Measurements from ENCODE around the gene SSC4D. TPM values are rescaled to one million over a fixed set of nuclear protein-coding genes. Genes with fewer than 3 reads are reported as not detected.

The SSC4D gene
- total RNA-seq, 1 experiment from 2014 or later = not detected

DNA sequence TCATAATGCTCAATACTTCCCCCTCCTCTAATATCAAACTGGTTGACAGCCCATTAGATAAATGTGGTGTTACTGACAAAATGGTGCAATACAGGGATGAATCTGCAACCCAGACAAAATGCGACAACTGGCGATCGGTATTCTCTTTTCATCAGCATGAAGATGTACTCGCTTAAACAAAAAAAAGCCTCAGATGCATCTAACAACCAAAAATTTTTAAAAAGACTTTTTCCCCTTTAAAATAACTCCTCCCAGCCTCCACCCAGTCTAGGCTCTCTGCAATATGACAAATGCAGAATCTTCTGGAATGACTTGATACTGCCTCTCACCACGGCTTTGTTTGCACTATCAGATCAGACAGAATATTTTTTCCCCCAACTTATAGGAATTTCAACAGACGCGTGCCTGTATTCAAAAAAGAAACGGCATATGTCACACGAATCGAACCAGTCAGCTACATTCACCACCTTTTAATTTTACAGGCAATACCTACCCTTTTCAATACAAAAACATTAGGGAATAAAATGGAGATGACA lies 52.0 kb downstream of the SSC4D start:
- Histone ChIP-seq H3K9ac (ENCODE audit: low read length) (peak overlapping the region; percentile 86), H3K9me2 (replicated peaks; ENCODE audit: insufficient read depth, low read length) (no peaks in the 10 kb centered on the region), H3K4me3 (ENCODE audit: low read length) (peak overlapping the region; percentile 86), H3K4me2 (ENCODE audit: low read depth, low read length, poor library complexity, severe bottlenecking) (peak overlapping the region; percentile 95), H4K20me1 (ENCODE audit: insufficient read depth, low read depth, low read length) (peaks cover 47% of the 10 kb centered on the region), H3K27me3 (ENCODE audit: low read length) (no peaks in the 10 kb centered on the region), H3K79me2 (ENCODE audit: low read length) (peaks cover 62% of the 10 kb centered on the region), H3K4me1 (ENCODE audit: low read length) (peaks cover 34% of the 10 kb centered on the region), H3K9me3 (ENCODE audit: low read length) (no peaks in the 10 kb centered on the region), H3K36me3 (ENCODE audit: insufficient read depth, low read length) (peaks cover 39% of the 10 kb centered on the region), H3K27ac (ENCODE audit: low read length) (peak overlapping the region; percentile 77), H2AFZ (ENCODE audit: low read length) (no peak overlapping the region)
- DNase-seq = no peak

DNA sequence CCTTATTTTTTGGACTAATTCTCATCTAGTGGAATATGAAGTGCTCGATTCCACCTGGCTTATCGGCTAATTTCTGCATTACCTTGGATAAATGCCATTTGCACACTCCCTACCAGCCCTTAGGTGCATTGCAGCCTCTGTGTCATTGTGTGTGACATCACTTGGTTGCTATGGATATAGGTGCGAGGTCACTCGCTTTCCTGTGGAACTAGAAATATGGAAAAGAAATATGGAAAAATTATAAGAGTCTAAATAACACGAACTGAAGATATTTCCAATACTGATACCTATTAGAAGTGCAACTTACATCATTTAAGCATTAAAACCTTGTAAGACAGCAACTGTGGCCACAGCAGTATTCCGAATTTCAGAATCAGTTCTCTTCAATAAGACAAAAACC lies 52.7 kb downstream of the SSC4D start:
- H4K20me1 ChIP-seq (ENCODE audit: insufficient read depth, low read depth, low read length) = peaks cover 53% of the 10 kb centered on the region

DNA sequence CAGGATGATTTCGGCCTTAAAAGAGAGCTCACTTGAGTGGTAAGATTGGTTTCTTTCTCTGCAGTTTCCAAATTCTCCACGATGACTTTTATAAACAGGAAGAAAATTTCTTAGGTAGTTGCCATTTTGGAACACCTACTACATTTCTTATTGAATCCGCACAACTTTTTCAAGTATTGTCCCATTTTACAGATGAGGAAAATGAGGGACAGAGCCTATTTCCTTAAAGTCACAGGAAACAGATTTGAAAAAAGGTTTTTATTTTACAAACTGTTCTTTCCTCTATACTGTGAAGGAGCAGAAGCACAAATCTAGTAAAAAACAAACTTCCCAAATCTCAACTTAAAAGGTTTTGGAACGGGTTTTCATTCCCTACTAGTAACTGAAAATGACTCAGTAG lies 53.4 kb downstream of the SSC4D start:
- no peaks in the 10 kb centered on the region for H3K9me3 ChIP-seq (ENCODE audit: low read length)
- peak overlapping the region; percentile 95 for H3K4me2 ChIP-seq (ENCODE audit: low read depth, low read length, poor library complexity, severe bottlenecking)
- H4K20me1 ChIP-seq (ENCODE audit: insufficient read depth, low read depth, low read length) = peaks cover 61% of the 10 kb centered on the region
- H3K27ac ChIP-seq (ENCODE audit: low read length) = no peak overlapping the region
- H3K9me2 ChIP-seq (replicated peaks; ENCODE audit: insufficient read depth, low read length) = no peaks in the 10 kb centered on the region
- DNase-seq = no peak
- H3K36me3 ChIP-seq (ENCODE audit: insufficient read depth, low read length) = peaks cover 41% of the 10 kb centered on the region
- H3K79me2 ChIP-seq (ENCODE audit: low read length) = peaks cover 77% of the 10 kb centered on the region
- no peak overlapping the region for H3K4me3 ChIP-seq (ENCODE audit: low read length)
- H3K27me3 ChIP-seq (ENCODE audit: low read length) = no peaks in the 10 kb centered on the region
- H3K4me1 ChIP-seq (ENCODE audit: low read length) = peaks cover 37% of the 10 kb centered on the region
- H2AFZ ChIP-seq (ENCODE audit: low read length) = no peak overlapping the region
- H3K9ac ChIP-seq (ENCODE audit: low read length) = no peak overlapping the region

More for the DNA sequence above, 52.7 kb downstream of the SSC4D start:
- Histone ChIP-seq H3K27ac (ENCODE audit: low read length) (peak overlapping the region; percentile 77), H3K4me2 (ENCODE audit: low read depth, low read length, poor library complexity, severe bottlenecking) (peak overlapping the region; percentile 95), H3K9me2 (replicated peaks; ENCODE audit: insufficient read depth, low read length) (no peaks in the 10 kb centered on the region), H3K9me3 (ENCODE audit: low read length) (no peaks in the 10 kb centered on the region), H3K36me3 (ENCODE audit: insufficient read depth, low read length) (peaks cover 39% of the 10 kb centered on the region), H3K79me2 (ENCODE audit: low read length) (peaks cover 70% of the 10 kb centered on the region), H3K9ac (ENCODE audit: low read length) (peak overlapping the region; percentile 86), H2AFZ (ENCODE audit: low read length) (no peak overlapping the region), H3K27me3 (ENCODE audit: low read length) (no peaks in the 10 kb centered on the region), H3K4me3 (ENCODE audit: low read length) (peak overlapping the region; percentile 86), H3K4me1 (ENCODE audit: low read length) (peaks cover 37% of the 10 kb centered on the region)
- DNase-seq = no peak

DNA sequence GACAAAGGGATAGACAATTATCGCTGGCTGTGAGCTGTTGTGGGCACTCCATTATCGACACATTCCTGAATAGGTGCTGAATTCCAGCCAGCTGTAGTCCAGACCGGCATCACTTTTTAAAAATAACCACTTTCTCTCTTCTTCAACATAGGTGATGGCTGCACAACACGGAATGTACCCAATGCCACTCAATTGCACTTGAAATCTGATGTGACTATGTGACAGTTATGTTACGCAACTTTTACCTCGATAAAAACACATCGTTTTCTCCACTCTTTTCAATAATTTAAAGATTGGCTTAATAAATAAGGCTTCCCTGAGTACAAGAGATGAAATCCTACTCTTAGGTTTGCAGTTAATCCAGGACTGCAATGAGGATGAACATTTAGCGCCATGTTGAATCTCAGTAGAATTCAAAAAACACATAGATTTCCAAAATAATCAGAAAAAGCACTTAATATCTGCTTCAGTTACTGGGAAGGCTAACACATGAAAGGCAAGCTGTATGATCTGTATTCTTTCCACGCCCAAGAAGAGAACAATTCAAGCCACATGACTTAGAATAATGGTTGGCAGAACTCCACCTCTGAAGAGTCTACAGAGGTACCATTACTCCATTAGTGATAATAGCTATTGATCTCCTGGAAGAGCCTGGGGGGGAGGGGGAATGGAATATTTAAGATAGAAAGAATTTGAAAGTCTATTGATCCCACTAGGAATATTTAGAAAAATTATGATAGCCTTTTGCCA lies 54.3 kb downstream of the SSC4D start:
- DNase-seq = no peak
- H3K36me3 ChIP-seq (ENCODE audit: insufficient read depth, low read length) = peaks cover 49% of the 10 kb centered on the region
- no peaks in the 10 kb centered on the region for H3K9me2 ChIP-seq (replicated peaks; ENCODE audit: insufficient read depth, low read length)
- no peak overlapping the region for H3K4me3 ChIP-seq (ENCODE audit: low read length)
- H3K27me3 ChIP-seq (ENCODE audit: low read length) = no peaks in the 10 kb centered on the region
- peaks cover 86% of the 10 kb centered on the region for H3K79me2 ChIP-seq (ENCODE audit: low read length)
- no peak overlapping the region for H2AFZ ChIP-seq (ENCODE audit: low read length)
- no peaks in the 10 kb centered on the region for H3K9me3 ChIP-seq (ENCODE audit: low read length)
- H3K9ac ChIP-seq (ENCODE audit: low read length) = no peak overlapping the region
- peaks cover 70% of the 10 kb centered on the region for H4K20me1 ChIP-seq (ENCODE audit: insufficient read depth, low read depth, low read length)
- H3K27ac ChIP-seq (ENCODE audit: low read length) = no peak overlapping the region
- peak overlapping the region; percentile 9 for H3K4me2 ChIP-seq (ENCODE audit: low read depth, low read length, poor library complexity, severe bottlenecking)
- peaks cover 37% of the 10 kb centered on the region for H3K4me1 ChIP-seq (ENCODE audit: low read length)

DNA sequence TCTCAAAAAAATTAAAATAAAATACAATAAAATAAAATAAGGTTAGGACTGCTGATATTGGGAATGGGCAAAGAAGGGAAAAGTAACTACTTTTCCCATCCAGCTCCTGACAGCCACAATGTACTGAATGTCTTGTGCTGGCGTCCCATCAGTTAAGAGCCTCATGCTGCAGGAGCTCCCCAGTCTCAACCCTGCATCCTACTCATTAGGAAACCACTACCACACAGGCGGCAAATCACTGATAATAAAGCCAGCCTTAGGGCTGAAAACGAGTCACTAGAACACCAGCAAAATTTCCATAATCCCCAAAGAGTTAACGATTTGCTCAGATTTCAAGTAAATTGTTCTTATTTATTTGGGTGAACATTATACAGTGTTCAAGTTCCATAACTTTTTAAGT lies 55.0 kb downstream of the SSC4D start:
- Histone ChIP-seq H3K27ac (ENCODE audit: low read length) (no peak overlapping the region), H3K4me3 (ENCODE audit: low read length) (no peak overlapping the region), H3K4me1 (ENCODE audit: low read length) (peaks cover 32% of the 10 kb centered on the region), H3K9me3 (ENCODE audit: low read length) (no peaks in the 10 kb centered on the region), H3K9ac (ENCODE audit: low read length) (no peak overlapping the region), H3K9me2 (replicated peaks; ENCODE audit: insufficient read depth, low read length) (no peaks in the 10 kb centered on the region), H3K36me3 (ENCODE audit: insufficient read depth, low read length) (peaks cover 56% of the 10 kb centered on the region), H3K27me3 (ENCODE audit: low read length) (no peaks in the 10 kb centered on the region), H3K4me2 (ENCODE audit: low read depth, low read length, poor library complexity, severe bottlenecking) (no peak overlapping the region), H2AFZ (ENCODE audit: low read length) (no peak overlapping the region), H4K20me1 (ENCODE audit: insufficient read depth, low read depth, low read length) (peaks cover 77% of the 10 kb centered on the region), H3K79me2 (ENCODE audit: low read length) (peaks cover 93% of the 10 kb centered on the region)
- DNase-seq = no peak

DNA sequence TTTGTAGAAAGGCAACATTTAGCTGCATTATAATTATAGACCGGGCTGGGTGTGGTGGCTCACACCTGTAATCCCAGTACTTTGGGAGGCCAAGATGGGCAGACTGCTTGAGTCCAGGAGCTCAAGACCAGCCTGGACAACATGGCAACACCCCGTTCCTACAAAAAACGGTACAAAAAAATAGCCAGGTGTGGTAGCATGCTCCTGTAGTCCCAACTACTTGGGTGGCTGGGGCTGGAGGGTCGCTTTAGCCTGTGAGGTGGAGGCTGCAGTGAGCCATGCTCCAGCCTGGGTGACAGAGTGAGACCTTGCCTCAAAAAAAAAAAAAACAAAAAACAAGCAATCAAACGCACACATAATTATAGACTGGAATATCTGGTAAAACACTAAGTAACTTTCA lies 55.8 kb downstream of the SSC4D start:
- H3K9me2 ChIP-seq (replicated peaks; ENCODE audit: insufficient read depth, low read length) = no peaks in the 10 kb centered on the region
- no peaks in the 10 kb centered on the region for H3K9me3 ChIP-seq (ENCODE audit: low read length)
- no peak overlapping the region for H2AFZ ChIP-seq (ENCODE audit: low read length)
- no peak overlapping the region for H3K4me3 ChIP-seq (ENCODE audit: low read length)
- no peak for DNase-seq
- no peak overlapping the region for H3K9ac ChIP-seq (ENCODE audit: low read length)
- peaks cover 58% of the 10 kb centered on the region for H3K36me3 ChIP-seq (ENCODE audit: insufficient read depth, low read length)
- peaks cover 100% of the 10 kb centered on the region for H3K79me2 ChIP-seq (ENCODE audit: low read length)
- peaks cover 81% of the 10 kb centered on the region for H4K20me1 ChIP-seq (ENCODE audit: insufficient read depth, low read depth, low read length)
- H3K4me1 ChIP-seq (ENCODE audit: low read length) = peaks cover 30% of the 10 kb centered on the region
- no peak overlapping the region for H3K27ac ChIP-seq (ENCODE audit: low read length)
- H3K4me2 ChIP-seq (ENCODE audit: low read depth, low read length, poor library complexity, severe bottlenecking) = no peak overlapping the region
- no peaks in the 10 kb centered on the region for H3K27me3 ChIP-seq (ENCODE audit: low read length)

DNA sequence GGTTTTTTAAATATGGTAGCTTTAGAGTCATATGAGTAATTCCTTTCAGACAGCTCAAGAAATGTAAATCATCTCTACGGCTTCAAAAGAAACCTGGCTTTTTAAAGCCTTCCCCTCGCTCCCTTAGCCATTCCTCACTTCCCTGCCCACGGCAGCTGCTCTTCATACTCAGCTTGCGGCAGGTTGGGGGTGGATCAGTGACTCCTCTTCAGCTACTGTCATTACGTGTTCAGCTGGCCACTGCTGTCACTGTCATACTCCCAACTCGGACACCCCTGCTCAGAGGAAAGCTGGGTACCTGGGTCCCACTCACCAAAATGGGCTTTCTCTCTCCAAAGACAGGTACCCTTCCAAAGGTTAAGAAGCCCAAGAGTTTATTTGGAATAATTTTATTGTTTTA lies 57.3 kb downstream of the SSC4D start:
- DNase-seq = no peak
- Histone ChIP-seq H3K27me3 (ENCODE audit: low read length) (no peaks in the 10 kb centered on the region), H3K36me3 (ENCODE audit: insufficient read depth, low read length) (peaks cover 59% of the 10 kb centered on the region), H3K9ac (ENCODE audit: low read length) (no peak overlapping the region), H3K4me1 (ENCODE audit: low read length) (peaks cover 28% of the 10 kb centered on the region), H3K4me2 (ENCODE audit: low read depth, low read length, poor library complexity, severe bottlenecking) (no peak overlapping the region), H3K79me2 (ENCODE audit: low read length) (peaks cover 99% of the 10 kb centered on the region), H3K9me2 (replicated peaks; ENCODE audit: insufficient read depth, low read length) (no peaks in the 10 kb centered on the region), H3K27ac (ENCODE audit: low read length) (no peak overlapping the region), H3K9me3 (ENCODE audit: low read length) (no peaks in the 10 kb centered on the region), H4K20me1 (ENCODE audit: insufficient read depth, low read depth, low read length) (peaks cover 83% of the 10 kb centered on the region), H2AFZ (ENCODE audit: low read length) (no peak overlapping the region), H3K4me3 (ENCODE audit: low read length) (no peak overlapping the region)

DNA sequence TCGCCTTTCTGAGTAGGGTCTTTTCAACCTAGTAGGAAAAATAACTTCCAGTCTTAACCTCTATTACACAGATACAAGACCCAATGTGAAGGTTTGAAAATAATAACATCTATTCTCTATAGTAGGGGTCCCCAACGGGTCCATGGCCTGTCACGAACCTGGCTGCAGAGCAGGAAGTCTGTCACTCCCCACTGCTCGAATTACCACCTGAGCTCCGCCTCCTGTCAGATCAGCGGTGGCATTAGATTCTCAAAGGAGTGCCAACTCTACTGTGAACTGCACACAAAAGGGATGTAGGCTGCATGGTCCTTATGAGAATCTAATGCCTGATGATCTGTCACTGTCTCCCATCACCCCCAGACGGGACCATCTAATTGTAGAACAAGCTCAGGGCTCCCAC lies 58.1 kb downstream of the SSC4D start:
- no peaks in the 10 kb centered on the region for H3K9me3 ChIP-seq (ENCODE audit: low read length)
- no peak overlapping the region for H2AFZ ChIP-seq (ENCODE audit: low read length)
- H4K20me1 ChIP-seq (ENCODE audit: insufficient read depth, low read depth, low read length) = peaks cover 84% of the 10 kb centered on the region
- no peak overlapping the region for H3K9ac ChIP-seq (ENCODE audit: low read length)
- H3K27ac ChIP-seq (ENCODE audit: low read length) = no peak overlapping the region
- no peak for DNase-seq
- no peak overlapping the region for H3K4me3 ChIP-seq (ENCODE audit: low read length)
- no peak overlapping the region for H3K4me2 ChIP-seq (ENCODE audit: low read depth, low read length, poor library complexity, severe bottlenecking)
- no peaks in the 10 kb centered on the region for H3K9me2 ChIP-seq (replicated peaks; ENCODE audit: insufficient read depth, low read length)
- H3K36me3 ChIP-seq (ENCODE audit: insufficient read depth, low read length) = peaks cover 59% of the 10 kb centered on the region
- peaks cover 19% of the 10 kb centered on the region; the same call in 1 of the 2 replicates for H3K4me1 ChIP-seq (ENCODE audit: low read length)
- peaks cover 99% of the 10 kb centered on the region for H3K79me2 ChIP-seq (ENCODE audit: low read length)
- no peaks in the 10 kb centered on the region for H3K27me3 ChIP-seq (ENCODE audit: low read length)
